OCI-LY3 (cell line): ENCODE measurements around the gene AKAP17A.

Experiments used
- EZH2phosphoT487 ChIP-seq: fragments of 200-600 bp; shearing (Covaris generic); IDR thresholded peaks from 2 replicates; pipeline ENCODE4 v1.6.1; 2018; ENCODE audit warnings: antibody characterized with exemption, mixed run types, low read depth
- TF ChIP-seq, protein P1 (sequence below): fragments of 200-600, 300-600 bp; sonication (generic); IDR thresholded peaks from 2 replicates; pipeline ENCODE4 v1.5.1; 2014; ENCODE audit warnings: antibody characterized with exemption, low read length, low read depth

DNA sequence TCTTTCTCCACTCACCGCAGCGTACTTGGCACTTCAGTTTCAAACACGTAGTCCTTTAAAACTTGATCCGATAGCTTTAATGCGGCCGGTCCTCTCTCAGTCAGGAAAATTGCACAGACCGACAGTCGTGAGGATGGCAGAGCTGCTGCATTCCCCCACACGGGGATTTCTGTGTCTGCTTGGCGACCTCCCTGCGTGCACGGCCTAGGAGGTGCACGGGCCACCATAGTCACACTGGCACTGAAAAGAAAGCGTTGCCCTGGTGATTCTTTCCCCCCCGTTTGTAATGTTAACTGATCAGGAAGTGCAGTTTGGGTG is 10.3 kb downstream of the AKAP17A start:
- TF ChIP-seq, protein P1, sequence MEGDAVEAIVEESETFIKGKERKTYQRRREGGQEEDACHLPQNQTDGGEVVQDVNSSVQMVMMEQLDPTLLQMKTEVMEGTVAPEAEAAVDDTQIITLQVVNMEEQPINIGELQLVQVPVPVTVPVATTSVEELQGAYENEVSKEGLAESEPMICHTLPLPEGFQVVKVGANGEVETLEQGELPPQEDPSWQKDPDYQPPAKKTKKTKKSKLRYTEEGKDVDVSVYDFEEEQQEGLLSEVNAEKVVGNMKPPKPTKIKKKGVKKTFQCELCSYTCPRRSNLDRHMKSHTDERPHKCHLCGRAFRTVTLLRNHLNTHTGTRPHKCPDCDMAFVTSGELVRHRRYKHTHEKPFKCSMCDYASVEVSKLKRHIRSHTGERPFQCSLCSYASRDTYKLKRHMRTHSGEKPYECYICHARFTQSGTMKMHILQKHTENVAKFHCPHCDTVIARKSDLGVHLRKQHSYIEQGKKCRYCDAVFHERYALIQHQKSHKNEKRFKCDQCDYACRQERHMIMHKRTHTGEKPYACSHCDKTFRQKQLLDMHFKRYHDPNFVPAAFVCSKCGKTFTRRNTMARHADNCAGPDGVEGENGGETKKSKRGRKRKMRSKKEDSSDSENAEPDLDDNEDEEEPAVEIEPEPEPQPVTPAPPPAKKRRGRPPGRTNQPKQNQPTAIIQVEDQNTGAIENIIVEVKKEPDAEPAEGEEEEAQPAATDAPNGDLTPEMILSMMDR = no peak
- TF ChIP-seq EZH2phosphoT487 = no peak
